Liver (tissue), 9 donors: ENCODE results near the gene OSTN. TPM values are rescaled to one million over a fixed set of nuclear protein-coding genes. Genes with fewer than 3 reads are reported as not detected.

ENCODE experiments used
- DNase-seq: peaks from one replicate; pipeline ENCODE4 v3.0.0-alpha.2; 2017; ENCODE audit warnings: low spot score
- H3K27ac ChIP-seq, 2 donors: one replicate each; pipeline ENCODE4 v1.7.0; 2013; ENCODE audit warnings: inconsistent platforms in 2 of 2, low read length in 2 of 2, control low read depth in 1 of 2, low read depth in 1 of 2, mild to moderate bottlenecking in 1 of 2
- H3K27me3 ChIP-seq, 4 donors: one replicate each; pipeline versions ENCODE4 v1.6.1 to v1.7.0; 2013; ENCODE audit warnings: low read length in 3 of 4, inconsistent platforms in 1 of 4, mild to moderate bottlenecking in 1 of 4, moderate library complexity in 1 of 4; ENCODE audit not compliant: control insufficient read depth in 4 of 4, insufficient read depth in 4 of 4
- H3K36me3 ChIP-seq, 4 donors: one replicate each; pipeline versions ENCODE4 v1.6.1 to v1.7.0; 2013; ENCODE audit warnings: low read length in 3 of 4, mild to moderate bottlenecking in 3 of 4, low read depth in 1 of 4, moderate library complexity in 1 of 4; ENCODE audit not compliant: control insufficient read depth in 4 of 4, insufficient read depth in 3 of 4
- H3K4me1 ChIP-seq, 4 donors: one replicate each; pipeline versions ENCODE4 v1.6.1 to v1.7.0; 2013; ENCODE audit warnings: low read length in 3 of 4, mild to moderate bottlenecking in 3 of 4, moderate library complexity in 1 of 4; ENCODE audit not compliant: control insufficient read depth in 4 of 4, insufficient read depth in 4 of 4
- H3K4me3 ChIP-seq, 3 donors: one replicate each; pipeline versions ENCODE4 v1.6.1 to v1.7.0; 2013; ENCODE audit warnings: low read length in 3 of 3, control low read depth in 1 of 3, low read depth in 1 of 3, mild to moderate bottlenecking in 1 of 3
- H3K9ac ChIP-seq, 2 donors: one replicate each; pipeline ENCODE4 v1.7.0; 2013; ENCODE audit warnings: low read length in 2 of 2, mild to moderate bottlenecking in 2 of 2, moderate library complexity in 2 of 2, control low read depth in 1 of 2, low read depth in 1 of 2
- H3K9me3 ChIP-seq, 4 donors: one replicate each; pipeline versions ENCODE4 v1.6.1 to v1.7.0; 2013; ENCODE audit warnings: low read length in 3 of 4; ENCODE audit not compliant: control insufficient read depth in 4 of 4
- ATF3 ChIP-seq: IDR thresholded peaks from 2 replicates; pipeline ENCODE4 v1.6.1; 2016; ENCODE audit warnings: antibody characterized with exemption
- CTCF ChIP-seq: fragments of 150-350 bp; IDR thresholded peaks from 2 replicates; pipeline ENCODE4 v1.5.1; 2017; ENCODE audit warnings: improper control_type of control experiment, low read depth, low read length; ENCODE audit not compliant: missing input control
- EGR1 ChIP-seq, 2 donors: IDR thresholded peaks; 2 replicates each; pipeline ENCODE4 v1.6.1; 2016 to 2018; ENCODE audit warnings: antibody characterized with exemption in 2 of 2, low read depth in 2 of 2
- FOXA1 ChIP-seq: IDR thresholded peaks from 2 replicates; pipeline ENCODE4 v1.6.1; 2016; ENCODE audit warnings: antibody characterized with exemption
- FOXA2 ChIP-seq: IDR thresholded peaks from 2 replicates; pipeline ENCODE4 v1.6.1; 2016; ENCODE audit warnings: antibody characterized with exemption
- GABPA ChIP-seq, 2 donors: IDR thresholded peaks in 1 of 2; conservative IDR thresholded peaks in 1 of 2; 2 replicates each; pipeline ENCODE4 v1.6.1; 2016; ENCODE audit warnings: antibody characterized with exemption in 2 of 2, mild to moderate bottlenecking in 1 of 2, moderate library complexity in 1 of 2
- HNF4A ChIP-seq, 2 donors: conservative IDR thresholded peaks; 2 replicates each; pipeline ENCODE4 v1.6.1; 2016; ENCODE audit warnings: antibody characterized with exemption in 2 of 2, mild to moderate bottlenecking in 2 of 2
- HNF4G ChIP-seq: IDR thresholded peaks from 2 replicates; pipeline ENCODE4 v1.6.1; 2016; ENCODE audit warnings: antibody characterized with exemption
- JUND ChIP-seq, 2 donors: IDR thresholded peaks; 2 replicates each; pipeline ENCODE4 v1.6.1; 2016; ENCODE audit warnings: antibody characterized with exemption in 2 of 2
- MAX ChIP-seq: IDR thresholded peaks from 2 replicates; pipeline ENCODE4 v1.6.1; 2016; ENCODE audit warnings: antibody characterized with exemption
- NR2F2 ChIP-seq: IDR thresholded peaks from 2 replicates; pipeline ENCODE4 v1.6.1; 2016; ENCODE audit warnings: antibody characterized with exemption
- RAD21 ChIP-seq, 2 donors: IDR thresholded peaks; 2 replicates each; pipeline ENCODE4 v1.6.1; 2016; ENCODE audit warnings: antibody characterized with exemption in 2 of 2, mild to moderate bottlenecking in 2 of 2
- REST ChIP-seq: IDR thresholded peaks from 2 replicates; pipeline ENCODE4 v1.6.1; 2016; ENCODE audit warnings: antibody characterized with exemption, mild to moderate bottlenecking
- RXRA ChIP-seq, 2 donors: IDR thresholded peaks; 2 replicates each; pipeline ENCODE4 v1.6.1; 2017 to 2018; ENCODE audit warnings: antibody characterized with exemption in 2 of 2, mild to moderate bottlenecking in 1 of 2
- SP1 ChIP-seq: IDR thresholded peaks from 2 replicates; pipeline ENCODE4 v1.6.1; 2018; ENCODE audit warnings: antibody characterized with exemption, mild to moderate bottlenecking
- TAF1 ChIP-seq: conservative IDR thresholded peaks from 2 replicates; pipeline ENCODE4 v1.6.1; 2016; ENCODE audit warnings: antibody characterized with exemption, mild to moderate bottlenecking
- YY1 ChIP-seq: IDR thresholded peaks from 2 replicates; pipeline ENCODE4 v1.6.1; 2016; ENCODE audit warnings: antibody characterized with exemption, mild to moderate bottlenecking
- ZBTB33 ChIP-seq: IDR thresholded peaks from 2 replicates; pipeline ENCODE4 v1.6.1; 2016; ENCODE audit warnings: antibody characterized with exemption
- WGBS: extraction: QIAGEN DNeasy Blood & Tissue Kit; methylation state at CpG from one replicate; pipeline ENCODE4 v1.1.7; 2013; 5-methylcytosine and 5-hydroxymethylcytosine counted together
- polyA plus RNA-seq, 2 donors: library from polyadenylated mRNA; stranded (reverse) in 1 of 2; unstranded in 1 of 2; fragments of 200-250 nt in 1 of 2; fragments of >200 nt in 1 of 2; fragmentation: Nextera tagmentation in 1 of 2; extraction: Ambion mirVana in 1 of 2; gene quantifications; one replicate each; pipeline versions ENCODE4 v1.2.1 to v1.2.3, GENCODE V29; 2013 to 2015
- total RNA-seq, 2 donors: library from RNA; depleted of rRNA; stranded (reverse); fragments of >200 nt; gene quantifications; one replicate each; pipeline ENCODE4 v1.2.3, GENCODE V29; 2014
- donor health status: healthy.
- donor health status: healthy.
- donor health status: healthy.
- donor health status: healthy.
- donor health status: healthy.

OSTN gene
- total and polyA plus RNA-seq, 4 donors: not detected

GRCh38 chr3:191294291-191294690 lies 95.2 kb downstream of the OSTN start:
- no peak for DNase-seq
- no peak for TF ChIP-seq MAX
- TF ChIP-seq TAF1: no peak
- no peak for TF ChIP-seq HNF4A (conservative IDR thresholded peaks at IDR 0.05)
- no peak for TF ChIP-seq RXRA (IDR thresholded peaks at IDR 0.05)
- TF ChIP-seq CTCF: no peak
- no peak for TF ChIP-seq JUND (IDR thresholded peaks at IDR 0.05)
- TF ChIP-seq ATF3: no peak
- TF ChIP-seq RAD21 (IDR thresholded peaks at IDR 0.05): no peak
- no peak for TF ChIP-seq REST
- no peak for TF ChIP-seq YY1
- no peak for TF ChIP-seq EGR1 (IDR thresholded peaks at IDR 0.05; ENCODE audit: low read depth in 2 of 2)
- no peak for TF ChIP-seq SP1
- TF ChIP-seq GABPA (IDR thresholded peaks at IDR 0.05 in 1 of 2, conservative IDR thresholded peaks at IDR 0.05 in 1 of 2): no peak
- no peak for TF ChIP-seq HNF4G
- TF ChIP-seq FOXA2: no peak
- no peak for TF ChIP-seq NR2F2
- TF ChIP-seq ZBTB33: no peak
- TF ChIP-seq FOXA1: no peak
- 100% methylated on average over 1 of the region's 1 CpG for WGBS
- no peaks in the 10 kb centered on the region for H3K36me3 ChIP-seq
- no peak overlapping the region for H3K9ac ChIP-seq
- H3K27ac ChIP-seq: no peak overlapping the region
- no peaks in the 10 kb centered on the region for H3K4me1 ChIP-seq
- H3K9me3 ChIP-seq: no peaks in the 10 kb centered on the region
- H3K27me3 ChIP-seq: no peaks in the 10 kb centered on the region
- no peak overlapping the region for H3K4me3 ChIP-seq
